Measurements from ENCODE around the gene HOXC10.

HOXC10 gene

GRCh38 chr12:53950789-53951576 is 34.0 kb upstream of the HOXC10 start:
- DNase-seq (ENCODE audit: low spot score), result peak; percentile 77

GRCh38 chr12:53951577-53952334 is 33.2 kb upstream of the HOXC10 start:
- DNase-seq (ENCODE audit: low spot score), result no peak

- DNase-seq (ENCODE audit: low spot score), result no peak
These were observed 32.6 kb upstream of the HOXC10 start for GRCh38 chr12:53952335-53952694.

- peak; percentile 78 for DNase-seq (ENCODE audit: low spot score)
These were observed 31.8 kb upstream of the HOXC10 start for GRCh38 chr12:53952871-53953734.

GRCh38 chr12:53953831-53954693 is 30.9 kb upstream of the HOXC10 start:
- DNase-seq (ENCODE audit: low spot score), result no peak

GRCh38 chr12:53954694-53955035 is 30.3 kb upstream of the HOXC10 start, which contains the start of gene HOXC12:
TSS of gene HOXC12 (plus strand) at chr12:53954903. CDS start at chr12:53954930, 27 bp downstream.
- peak; percentile 82 for DNase-seq (ENCODE audit: low spot score)

- DNase-seq (ENCODE audit: low spot score), result no peak
These were observed 29.7 kb upstream of the HOXC10 start for GRCh38 chr12:53955036-53955775.

- DNase-seq (ENCODE audit: low spot score), result no peak
These were observed 29.1 kb upstream of the HOXC10 start for GRCh38 chr12:53955776-53956250.

- no peak for DNase-seq (ENCODE audit: low spot score)
These were observed 28.6 kb upstream of the HOXC10 start for GRCh38 chr12:53956251-53956887.

- DNase-seq (ENCODE audit: low spot score), result no peak
These were observed 27.9 kb upstream of the HOXC10 start for GRCh38 chr12:53956914-53957536.

GRCh38 chr12:53958128-53958527 is 26.8 kb upstream of the HOXC10 start:
- no peak for DNase-seq (ENCODE audit: low spot score)

- no peak for DNase-seq (ENCODE audit: low spot score)
These were observed 25.6 kb upstream of the HOXC10 start for GRCh38 chr12:53959314-53959713.

- DNase-seq (ENCODE audit: low spot score), result no peak
These were observed 24.5 kb upstream of the HOXC10 start for GRCh38 chr12:53960187-53961024.

- peak; percentile 93 for DNase-seq (ENCODE audit: low spot score)
These were observed 23.8 kb upstream of the HOXC10 start for GRCh38 chr12:53961025-53961761.

- no peak for DNase-seq (ENCODE audit: low spot score)
These were observed 21.9 kb upstream of the HOXC10 start for GRCh38 chr12:53963005-53963404.

- DNase-seq (ENCODE audit: low spot score), result no peak
These were observed 21.3 kb upstream of the HOXC10 start for GRCh38 chr12:53963434-53964314.

- DNase-seq (ENCODE audit: low spot score), result no peak
These were observed 20.6 kb upstream of the HOXC10 start for GRCh38 chr12:53964315-53964713.

All from HuH-7.5 (cell line).